MM.1S (cell line): ENCODE results near the gene SNX15.

Source experiments
- EZH2 ChIP-seq: fragments of 300-600 bp; sonication (generic); optimal IDR thresholded peaks from 2 replicates; pipeline ENCODE3; 2017; ENCODE audit warnings: low read depth, mild to moderate bottlenecking, antibody characterized with exemption, low read length, mixed read lengths
- TF ChIP-seq, protein P1 (sequence below): fragments of 300-600 bp; sonication (generic); IDR thresholded peaks from 2 replicates; pipeline ENCODE4 v1.5.1; 2016; ENCODE audit warnings: antibody characterized with exemption, low read length, mixed read lengths

DNA sequence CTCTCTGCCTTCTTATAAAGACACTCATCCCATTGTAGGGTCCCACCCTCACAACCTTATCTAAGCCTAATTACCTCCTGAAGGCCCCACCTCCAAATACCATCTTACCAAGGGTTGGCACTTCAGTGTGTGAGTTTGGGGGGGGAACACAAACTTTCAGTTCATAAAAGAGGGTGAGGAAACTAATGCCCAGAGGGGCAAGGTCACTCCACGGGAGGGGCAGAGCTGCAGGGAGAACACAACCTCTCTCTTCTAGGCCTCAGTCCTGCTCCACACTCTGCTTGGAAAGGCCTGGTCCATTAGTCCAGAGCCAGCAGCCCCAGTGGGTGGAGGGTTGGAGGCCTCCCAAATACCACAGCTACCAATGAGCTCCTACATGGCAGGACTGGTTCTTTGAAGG, 27.8 kb upstream of the SNX15 start:
- no peak for TF ChIP-seq EZH2
- TF ChIP-seq, protein P1, sequence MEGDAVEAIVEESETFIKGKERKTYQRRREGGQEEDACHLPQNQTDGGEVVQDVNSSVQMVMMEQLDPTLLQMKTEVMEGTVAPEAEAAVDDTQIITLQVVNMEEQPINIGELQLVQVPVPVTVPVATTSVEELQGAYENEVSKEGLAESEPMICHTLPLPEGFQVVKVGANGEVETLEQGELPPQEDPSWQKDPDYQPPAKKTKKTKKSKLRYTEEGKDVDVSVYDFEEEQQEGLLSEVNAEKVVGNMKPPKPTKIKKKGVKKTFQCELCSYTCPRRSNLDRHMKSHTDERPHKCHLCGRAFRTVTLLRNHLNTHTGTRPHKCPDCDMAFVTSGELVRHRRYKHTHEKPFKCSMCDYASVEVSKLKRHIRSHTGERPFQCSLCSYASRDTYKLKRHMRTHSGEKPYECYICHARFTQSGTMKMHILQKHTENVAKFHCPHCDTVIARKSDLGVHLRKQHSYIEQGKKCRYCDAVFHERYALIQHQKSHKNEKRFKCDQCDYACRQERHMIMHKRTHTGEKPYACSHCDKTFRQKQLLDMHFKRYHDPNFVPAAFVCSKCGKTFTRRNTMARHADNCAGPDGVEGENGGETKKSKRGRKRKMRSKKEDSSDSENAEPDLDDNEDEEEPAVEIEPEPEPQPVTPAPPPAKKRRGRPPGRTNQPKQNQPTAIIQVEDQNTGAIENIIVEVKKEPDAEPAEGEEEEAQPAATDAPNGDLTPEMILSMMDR = no peak
